Nephron (organoid): ENCODE measurements around the gene NCOA6.
A peak's percentile ranks its signal among the peaks of the same experiment; 100 is the strongest.

Source experiments
- H3K27ac Mint-ChIP-seq, 3 experiments: 2 replicates each; pipeline ENCODE4 v1.8.0; 2020; ENCODE audit warnings: mixed read lengths in 3 of 3, mild to moderate bottlenecking in 2 of 3, moderate library complexity in 1 of 3
- H3K27me3 Mint-ChIP-seq: 2 replicates; pipeline ENCODE4 v1.8.0; 2021; ENCODE audit warnings: low read depth, mild to moderate bottlenecking, moderate library complexity, mixed read lengths
- H3K36me3 Mint-ChIP-seq: 2 replicates; pipeline ENCODE4 v1.8.0; 2020; ENCODE audit warnings: low read depth, mixed read lengths
- H3K4me1 Mint-ChIP-seq: 2 replicates; pipeline ENCODE4 v1.8.0; 2020; ENCODE audit warnings: mixed read lengths
- H3K4me3 Mint-ChIP-seq, 3 experiments: 2 replicates each; pipeline ENCODE4 v1.8.0; 2020; ENCODE audit warnings: mild to moderate bottlenecking in 3 of 3, mixed read lengths in 3 of 3, moderate library complexity in 2 of 3
- H3K9me3 Mint-ChIP-seq: 2 replicates; pipeline ENCODE4 v1.8.0; 2020; ENCODE audit warnings: mixed read lengths
- TF ChIP-seq, protein P1 (sequence below), 3 experiments: fragments of 200-600 bp; sonication (generic); IDR thresholded peaks; one replicate each; pipeline ENCODE4 v1.5.0; 2021; ENCODE audit warnings: antibody characterized with exemption in 3 of 3; ENCODE audit not compliant: unreplicated experiment in 3 of 3

Gene NCOA6

DNA sequence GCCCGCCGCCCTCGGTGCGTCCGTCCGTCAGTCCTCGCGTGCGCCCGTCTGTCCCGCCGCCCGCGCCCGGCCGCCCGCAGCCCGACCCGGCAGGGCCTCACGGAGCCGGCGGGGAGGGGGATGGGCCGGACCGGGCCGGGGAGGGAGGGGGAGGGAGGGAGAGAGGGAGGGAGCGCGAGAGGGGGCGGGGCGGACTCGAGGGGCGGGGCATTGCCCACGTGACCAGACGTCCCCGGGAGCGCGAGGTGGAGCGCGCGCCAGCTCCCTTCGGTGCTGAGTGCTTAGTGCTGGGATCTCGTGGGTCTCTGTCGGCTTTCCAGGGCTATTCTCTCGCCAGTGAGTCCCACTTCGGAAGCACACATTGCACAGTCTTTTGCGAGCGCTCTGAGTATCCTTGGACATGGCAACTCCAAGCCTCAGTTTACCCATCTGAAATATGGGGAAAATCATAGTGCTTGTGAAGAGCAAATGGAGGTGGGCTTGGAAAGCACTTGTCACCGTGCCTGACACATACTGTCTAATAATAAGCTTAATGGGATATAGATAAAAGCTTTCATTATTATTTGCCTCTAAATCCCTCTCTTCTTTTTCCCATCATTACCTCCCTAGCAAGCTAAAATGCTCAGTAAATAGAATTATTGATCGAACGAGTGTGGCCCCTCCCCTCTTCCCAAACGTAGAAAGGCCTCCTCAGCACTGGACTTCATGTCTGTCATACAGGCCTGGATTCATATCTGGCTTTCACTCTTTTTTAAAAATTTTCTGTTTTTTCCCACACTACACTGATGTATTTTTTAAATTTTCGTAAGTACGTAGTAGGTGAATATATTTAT is at the start of gene NCOA6:
Gene NCOA6 (minus strand): TSS at position 122 of the 833 bp plus-strand sequence. CDS start 43,296 bp downstream, outside the sequence.
- Mint-ChIP-seq H3K27me3 (no peaks in the 10 kb centered on the region), H3K27ac (peak within 1 kb of the TSS; percentile 96 to 98 (median 98))

GRCh38 chr20:34874094-34874654 is 48.7 kb upstream of the NCOA6 start:
- Mint-ChIP-seq H3K36me3 (no peaks in the 10 kb centered on the region), H3K9me3 (no peaks in the 10 kb centered on the region), H3K4me3 (peak overlapping the region; percentile 94 to 97 (median 94)), H3K27ac (peak overlapping the region; percentile 6 to 49 (median 14)), H3K4me1 (peaks cover 51% of the 10 kb centered on the region), H3K27me3 (peaks cover 9% of the 10 kb centered on the region)
- TF ChIP-seq, protein P1, sequence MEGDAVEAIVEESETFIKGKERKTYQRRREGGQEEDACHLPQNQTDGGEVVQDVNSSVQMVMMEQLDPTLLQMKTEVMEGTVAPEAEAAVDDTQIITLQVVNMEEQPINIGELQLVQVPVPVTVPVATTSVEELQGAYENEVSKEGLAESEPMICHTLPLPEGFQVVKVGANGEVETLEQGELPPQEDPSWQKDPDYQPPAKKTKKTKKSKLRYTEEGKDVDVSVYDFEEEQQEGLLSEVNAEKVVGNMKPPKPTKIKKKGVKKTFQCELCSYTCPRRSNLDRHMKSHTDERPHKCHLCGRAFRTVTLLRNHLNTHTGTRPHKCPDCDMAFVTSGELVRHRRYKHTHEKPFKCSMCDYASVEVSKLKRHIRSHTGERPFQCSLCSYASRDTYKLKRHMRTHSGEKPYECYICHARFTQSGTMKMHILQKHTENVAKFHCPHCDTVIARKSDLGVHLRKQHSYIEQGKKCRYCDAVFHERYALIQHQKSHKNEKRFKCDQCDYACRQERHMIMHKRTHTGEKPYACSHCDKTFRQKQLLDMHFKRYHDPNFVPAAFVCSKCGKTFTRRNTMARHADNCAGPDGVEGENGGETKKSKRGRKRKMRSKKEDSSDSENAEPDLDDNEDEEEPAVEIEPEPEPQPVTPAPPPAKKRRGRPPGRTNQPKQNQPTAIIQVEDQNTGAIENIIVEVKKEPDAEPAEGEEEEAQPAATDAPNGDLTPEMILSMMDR (IDR thresholded peaks at IDR 0.05; ENCODE audit: unreplicated experiment in 3 of 3) = peak; percentile 75 to 79 (median 76)

More for the DNA sequence above, at the start of gene NCOA6:
- H3K4me1 Mint-ChIP-seq = peaks cover 29% of the 10 kb centered on the region
- H3K9me3 Mint-ChIP-seq = no peaks in the 10 kb centered on the region
- peak within 1 kb of the TSS; percentile 98 to 100 (median 99) for H3K4me3 Mint-ChIP-seq
- TF ChIP-seq, protein P1 (IDR thresholded peaks at IDR 0.05; ENCODE audit: unreplicated experiment in 3 of 3) = no peak
- peaks cover 12% of the 10 kb centered on the region for H3K36me3 Mint-ChIP-seq

GRCh38 chr20:34873583-34874093 is 48.2 kb upstream of the NCOA6 start:
- Mint-ChIP-seq H3K4me3 (peak overlapping the region; percentile 90 to 94 (median 92)), H3K36me3 (no peaks in the 10 kb centered on the region), H3K9me3 (no peaks in the 10 kb centered on the region), H3K27ac (peak overlapping the region; percentile 6 to 49 (median 14)), H3K4me1 (peaks cover 48% of the 10 kb centered on the region), H3K27me3 (peaks cover 7% of the 10 kb centered on the region)
- TF ChIP-seq, protein P1 (IDR thresholded peaks at IDR 0.05; ENCODE audit: unreplicated experiment in 3 of 3) = no peak

- peak within 1 kb of the TSS; percentile 90 to 94 (median 92) for H3K4me3 Mint-ChIP-seq
- H3K27me3 Mint-ChIP-seq = peaks cover 7% of the 10 kb centered on the region
- H3K36me3 Mint-ChIP-seq = no peaks in the 10 kb centered on the region
- TF ChIP-seq, protein P1 (IDR thresholded peaks at IDR 0.05; ENCODE audit: unreplicated experiment in 3 of 3) = peak; percentile 51 to 71 (median 57)
- H3K27ac Mint-ChIP-seq = peak within 1 kb of the TSS in 2 of 3 experiments; percentile 14 to 22
- no peaks in the 10 kb centered on the region for H3K9me3 Mint-ChIP-seq
- peaks cover 48% of the 10 kb centered on the region for H3K4me1 Mint-ChIP-seq
Observed at GRCh38 chr20:34872622-34873224, 47.3 kb upstream of the NCOA6 start, which contains the start of gene GGT7. GGT7 (minus strand) TSS chr20:34872856; CDS start chr20:34872815, 41 bp downstream.

DNA sequence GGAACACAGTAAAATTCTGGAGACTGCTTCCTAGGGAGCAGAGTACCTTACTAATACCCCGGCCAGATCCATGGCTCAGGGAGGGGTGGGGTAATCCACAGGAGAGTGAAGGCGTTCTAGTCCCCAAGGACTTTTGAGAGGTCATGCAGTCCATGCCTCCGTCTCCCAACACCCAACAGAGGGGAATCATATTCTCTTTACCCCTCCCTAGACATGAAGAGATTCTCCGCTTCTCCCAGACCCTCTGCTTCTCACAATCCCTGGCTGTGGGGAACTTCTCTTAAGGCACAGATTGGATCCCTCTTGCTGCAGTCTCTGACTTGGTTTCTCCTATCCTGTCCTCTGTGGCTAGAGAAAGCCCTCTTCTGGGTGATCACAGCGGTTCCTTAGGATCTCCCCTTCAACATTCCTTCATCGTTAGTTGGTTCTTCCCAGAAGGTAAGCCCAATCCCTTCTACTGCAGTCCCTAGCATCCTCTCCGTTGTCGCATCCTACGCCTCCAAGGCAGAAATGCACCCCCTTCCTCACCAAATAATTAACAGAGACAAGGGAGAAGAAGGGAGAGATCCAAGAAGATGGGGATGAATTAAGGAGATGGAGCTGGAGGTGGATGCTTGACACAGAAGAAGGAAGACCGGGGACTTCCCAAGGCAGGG is 46.6 kb upstream of the NCOA6 start:
- Mint-ChIP-seq H3K4me3 (peak overlapping the region; percentile 90), H3K27ac (no peak overlapping the region), H3K27me3 (peaks cover 7% of the 10 kb centered on the region), H3K36me3 (no peaks in the 10 kb centered on the region), H3K9me3 (no peaks in the 10 kb centered on the region), H3K4me1 (peaks cover 46% of the 10 kb centered on the region)
- TF ChIP-seq, protein P1 (IDR thresholded peaks at IDR 0.05; ENCODE audit: unreplicated experiment in 3 of 3) = no peak
